HCT116 (cell line): ENCODE measurements around the gene CTU1. TPM values are rescaled to one million over a fixed set of nuclear protein-coding genes. Genes with fewer than 3 reads are reported as not detected.

Experiments used
- ATAC-seq: fragments of 200-7000 bp; cut with Tn5 transposase; 2 replicates; pipeline ENCODE4 v1.9.1; 2020; ENCODE audit warnings: mild to moderate bottlenecking, moderate library complexity
- BruUV-seq: library from RNA; stranded (reverse); fragments of 400-500 nt; replicated peaks from 2 replicates; lab custom pipeline; 2021; lab: Mats Ljungman, UMichigan
- CTCF ChIA-PET: fragments of 300-600 bp; sonication (Branson Sonifier 250); formaldehyde crosslinking; loops from one replicate; lab custom pipeline; 2021; ENCODE audit warnings: antibody characterized with exemption; lab: Charles Lee
- POLR2A ChIA-PET: fragments of 300-600, 350-600 bp; sonication (Branson Sonifier 250); formaldehyde crosslinking; loops from one replicate; lab custom pipeline; 2021; ENCODE audit warnings: antibody characterized with exemption; lab: Charles Lee
- RAD21 ChIA-PET, 2 experiments: fragments of 300-600 bp; sonication (Branson Sonifier 250); formaldehyde crosslinking; loops; one replicate each; lab custom pipeline; 2023; ENCODE audit warnings: low total read pairs in 2 of 2; ENCODE audit not compliant: uncharacterized antibody in 2 of 2, unreplicated experiment in 2 of 2, low non-redundant PET in 1 of 2; lab: Charles Lee
- DNase-seq: peaks from one replicate; pipeline ENCODE4 v3.0.0-alpha.2; 2010; ENCODE audit warnings: low read depth, low spot score
- H2AFZ ChIP-seq: fragments of 200-600 bp; shearing (Covaris generic), sonication (generic); 2 replicates; pipeline ENCODE4 v1.6.1; 2017; ENCODE audit warnings: low read depth, mixed run types, mixed read lengths, antibody characterized with exemption, low read length; ENCODE audit not compliant: poor library complexity, severe bottlenecking
- H3K27ac ChIP-seq: 2 replicates; pipeline ENCODE4 v1.5.1; 2012; ENCODE audit warnings: low read depth, low read length
- H3K27me3 ChIP-seq: fragments of 200-600 bp; sonication (generic); 2 replicates; pipeline ENCODE4 v1.6.1; 2016; ENCODE audit warnings: mixed run types, low read length, mixed read lengths; ENCODE audit not compliant: insufficient read depth
- H3K36me3 ChIP-seq, 2 experiments: fragments of 200-500 bp in 1 of 2; fragments of 200-600 bp in 1 of 2; sonication (Bioruptor generic) in 1 of 2; sonication (generic) in 1 of 2; 2 replicates each; pipeline versions ENCODE4 v1.5.1 to v1.6.1; 2014 to 2016; ENCODE audit warnings: low read length in 2 of 2, inconsistent platforms in 1 of 2, mixed read lengths in 1 of 2, mixed run types in 1 of 2; ENCODE audit not compliant: insufficient read depth in 2 of 2, control insufficient read depth in 1 of 2
- H3K4me1 ChIP-seq, 2 experiments: fragments of 200-600 bp in 1 of 2; sonication (generic) in 1 of 2; 2 replicates each; pipeline versions ENCODE4 v1.5.1 to v1.6.1; 2012 to 2017; ENCODE audit warnings: low read length in 2 of 2, inconsistent platforms in 1 of 2, mild to moderate bottlenecking in 1 of 2, mixed read lengths in 1 of 2, mixed run types in 1 of 2, moderate library complexity in 1 of 2; ENCODE audit not compliant: insufficient read depth in 2 of 2, control insufficient read depth in 1 of 2
- H3K4me2 ChIP-seq: fragments of 200-600 bp; sonication (generic); 2 replicates; pipeline ENCODE4 v1.6.1; 2017; ENCODE audit warnings: mixed run types, low read length, mixed read lengths
- H3K4me3 ChIP-seq, 2 experiments: fragments of 200-600 bp in 1 of 2; sonication (generic) in 1 of 2; replicated peaks in 1 of 2; 2 replicates each; pipeline ENCODE4 v1.5.1; 2011 to 2016; ENCODE audit warnings: low read length in 2 of 2, control low read depth in 1 of 2, low read depth in 1 of 2, mild to moderate bottlenecking in 1 of 2, mixed read lengths in 1 of 2, mixed run types in 1 of 2
- H3K79me2 ChIP-seq: fragments of 200-600 bp; sonication (generic); 2 replicates; pipeline ENCODE4 v1.6.1; 2017; ENCODE audit warnings: mild to moderate bottlenecking, mixed run types, low read length, moderate library complexity, mixed read lengths; ENCODE audit not compliant: insufficient read depth
- H3K9ac ChIP-seq: fragments of 200-600 bp; sonication (generic); 2 replicates; pipeline ENCODE4 v1.6.1; 2016; ENCODE audit warnings: low read length, mixed read lengths
- H3K9me2 ChIP-seq: fragments of 200-600 bp; sonication (generic), shearing (Covaris generic); 2 replicates; pipeline ENCODE4 v1.6.1; 2017; ENCODE audit warnings: mixed run types, mild to moderate bottlenecking, moderate library complexity; ENCODE audit not compliant: insufficient read depth
- H3K9me3 ChIP-seq, 2 experiments: fragments of 200-500 bp in 1 of 2; fragments of 200-600 bp in 1 of 2; sonication (Bioruptor generic) in 1 of 2; sonication (generic) in 1 of 2; 2 replicates each; pipeline ENCODE4 v1.6.1; 2014 to 2017; ENCODE audit warnings: low read length in 2 of 2, mixed read lengths in 2 of 2, inconsistent platforms in 1 of 2, low read depth in 1 of 2, mild to moderate bottlenecking in 1 of 2, mixed run types in 1 of 2, moderate library complexity in 1 of 2; ENCODE audit not compliant: control insufficient read depth in 1 of 2, insufficient read depth in 1 of 2
- H4K20me1 ChIP-seq: fragments of 200-600 bp; sonication (generic), shearing (Covaris generic); 2 replicates; pipeline ENCODE4 v1.6.1; 2017; ENCODE audit warnings: mixed run types, mild to moderate bottlenecking, moderate library complexity; ENCODE audit not compliant: insufficient read depth
- CBX3 ChIP-seq: IDR thresholded peaks from 2 replicates; pipeline ENCODE4 v1.6.1; 2012; ENCODE audit warnings: low read depth
- EGR1 ChIP-seq: IDR thresholded peaks from 2 replicates; pipeline ENCODE4 v1.6.1; 2012; ENCODE audit warnings: low read depth
- ELF1 ChIP-seq: IDR thresholded peaks from 2 replicates; pipeline ENCODE4 v1.6.1; 2012; ENCODE audit warnings: low read depth, borderline replicate concordance
- EZH2 ChIP-seq: fragments of 200-600 bp; sonication (generic); IDR thresholded peaks from 2 replicates; pipeline ENCODE4 v1.6.1; 2017; ENCODE audit warnings: antibody characterized with exemption, mixed run types
- FOSL1 ChIP-seq: IDR thresholded peaks from 2 replicates; pipeline ENCODE4 v1.6.1; 2012; ENCODE audit warnings: low read depth
- JUND ChIP-seq: IDR thresholded peaks from 2 replicates; pipeline ENCODE4 v1.6.1; 2012
- MAX ChIP-seq: IDR thresholded peaks from 2 replicates; pipeline ENCODE4 v1.6.1; 2012
- POLR2A ChIP-seq: IDR thresholded peaks from 2 replicates; pipeline ENCODE4 v1.7.0; 2011; ENCODE audit warnings: borderline replicate concordance; ENCODE audit not compliant: insufficient read depth, insufficient read length; ENCODE audit errors: extremely low read depth
- POLR2AphosphoS5 ChIP-seq: IDR thresholded peaks from 2 replicates; pipeline ENCODE4 v1.6.1; 2011; ENCODE audit warnings: mild to moderate bottlenecking, low read depth, low read length, moderate library complexity
- RAD21 ChIP-seq: IDR thresholded peaks from 2 replicates; pipeline ENCODE4 v1.6.1; 2012; ENCODE audit warnings: low read depth, mild to moderate bottlenecking
- REST ChIP-seq: IDR thresholded peaks from 2 replicates; pipeline ENCODE4 v1.6.1; 2012; ENCODE audit warnings: low read depth
- ZBTB33 ChIP-seq: IDR thresholded peaks from 2 replicates; pipeline ENCODE4 v1.6.1; 2011; ENCODE audit warnings: mild to moderate bottlenecking, low read length, moderate library complexity; ENCODE audit not compliant: insufficient replicate concordance; ENCODE audit errors: extremely low read depth
- ZNF274 ChIP-seq: fragments of 200-500 bp; sonication (Bioruptor generic); IDR thresholded peaks from 2 replicates; pipeline ENCODE4 v1.6.1; 2014; ENCODE audit warnings: mild to moderate bottlenecking, low read depth, low read length, inconsistent platforms
- intact Hi-C: fragments of 100-400 bp; cut with micrococcal nuclease; formaldehyde crosslinking; loops from 2 replicates; pipeline ENCODE4 v1.10.0; 2022
- total RNA-seq: library from RNA; stranded (reverse); gene quantifications from one replicate; pipeline ENCODE4 v1.2.1, GENCODE V29; 2021; ENCODE audit not compliant: unreplicated experiment

The CTU1 gene
- total RNA-seq, 1 experiment from 2014 or later: 14.0 TPM

GRCh38 chr19:51120160-51120559, 12.0 kb upstream of the CTU1 start:
- BruUV-seq: no TSS peak
- intact Hi-C loops: no loop called here
- Histone ChIP-seq H3K27me3 (no peaks in the 10 kb centered on the region), H3K4me1 (peaks cover 0 to 8% of the 10 kb centered on the region in 2 experiments; a peak in 1 of 4 replicates), H3K79me2 (no peaks in the 10 kb centered on the region), H4K20me1 (no peaks in the 10 kb centered on the region), H3K4me2 (no peak overlapping the region), H3K4me3 (no peak overlapping the region), H3K9me3 (no peaks in the 10 kb centered on the region), H3K27ac (no peak overlapping the region), H3K9me2 (no peaks in the 10 kb centered on the region), H3K36me3 (no peaks in the 10 kb centered on the region), H3K9ac (no peak overlapping the region), H2AFZ (no peak overlapping the region)
- no peak for DNase-seq
- no peak for ATAC-seq
- RAD21 ChIA-PET: no interaction called here
- TF ChIP-seq CBX3 (no peak), MAX (no peak), EZH2 (no peak), POLR2AphosphoS5 (no peak), FOSL1 (no peak), ZBTB33 (no peak), JUND (no peak), POLR2A (no peak), REST (no peak), EGR1 (no peak), ZNF274 (no peak), ELF1 (no peak), RAD21 (no peak)
- CTCF ChIA-PET: no interaction called here
- POLR2A ChIA-PET: no interaction called here
